T-cell (primary cell): ENCODE measurements around the gene TAF7L. TPM values are rescaled to one million over a fixed set of nuclear protein-coding genes. Genes with fewer than 3 reads are reported as not detected.

Experiments used
- ATAC-seq, 4 experiments: fragments of 200-7000 bp in 3 of 4; fragments of 150-1000 bp in 1 of 4; cut with Tn5 transposase; replicated peaks in 1 of 4; 1 replicate in 3 of 4; 2 replicates in 1 of 4; pipeline ENCODE4 v1.10.0; 2021; ENCODE audit warnings: moderate library complexity in 3 of 4, mild to moderate bottlenecking in 2 of 4, moderate number of reproducible peaks in 1 of 4
- CTCF ChIA-PET, 2 donors: fragments of 300-600 bp; sonication (Branson Sonifier 250); formaldehyde crosslinking; loops; one replicate each; lab custom pipeline; 2022; ENCODE audit warnings: antibody characterized with exemption in 2 of 2; lab: Charles Lee
- POLR2A ChIA-PET, 2 donors: fragments of 300-600 bp; sonication (Branson Sonifier 250); formaldehyde crosslinking; loops; one replicate each; lab custom pipeline; 2022; ENCODE audit warnings: antibody characterized with exemption in 2 of 2; lab: Charles Lee
- DNase-seq, 35 experiments: peaks; one replicate each; pipeline versions ENCODE4 v3.0.0 to v3.0.0-alpha.2; 2013 to 2023
- H3K27ac ChIP-seq: one replicate; pipeline ENCODE4 v1.5.1; 2013; ENCODE audit warnings: low read length
- H3K27me3 ChIP-seq, 2 experiments: replicated peaks in 1 of 2; 1 replicate in 1 of 2; 2 replicates in 1 of 2; pipeline versions ENCODE4 v1.6.1 to v1.7.0; 2013; ENCODE audit warnings: low read length in 1 of 2, mixed read lengths in 1 of 2; ENCODE audit not compliant: control insufficient read depth in 2 of 2, insufficient read depth in 2 of 2; ENCODE audit errors: extremely low read depth in 1 of 2
- H3K36me3 ChIP-seq, 2 donors: 1 replicate in 1 of 2; 2 replicates in 1 of 2; pipeline versions ENCODE4 v1.6.1 to v1.7.0; 2013; ENCODE audit warnings: low read length in 1 of 2; ENCODE audit not compliant: control insufficient read depth in 2 of 2, insufficient read depth in 1 of 2; ENCODE audit errors: extremely low read depth in 1 of 2
- H3K4me1 ChIP-seq, 2 experiments: 1 replicate in 1 of 2; 2 replicates in 1 of 2; pipeline versions ENCODE4 v1.6.1 to v1.7.0; 2013; ENCODE audit warnings: low read length in 2 of 2, mixed read lengths in 1 of 2; ENCODE audit not compliant: insufficient read depth in 2 of 2, control insufficient read depth in 1 of 2; ENCODE audit errors: extremely low read depth in 1 of 2
- H3K4me3 ChIP-seq, 2 donors: 1 replicate in 1 of 2; 2 replicates in 1 of 2; pipeline versions ENCODE4 v1.5.1 to v1.7.0; 2013; ENCODE audit warnings: mild to moderate bottlenecking in 2 of 2, low read length in 1 of 2, moderate library complexity in 1 of 2; ENCODE audit not compliant: control insufficient read depth in 1 of 2; ENCODE audit errors: extremely low read depth in 1 of 2
- H3K9me3 ChIP-seq: 2 replicates; pipeline ENCODE4 v1.7.0; 2013
- H3K27ac Mint-ChIP-seq, 2 donors: one replicate each; pipeline ENCODE4 v1.8.0; 2020 to 2021; ENCODE audit warnings: mild to moderate bottlenecking in 2 of 2, mixed read lengths in 2 of 2
- H3K27me3 Mint-ChIP-seq, 2 donors: one replicate each; pipeline ENCODE4 v1.8.0; 2021 to 2022; ENCODE audit warnings: mixed read lengths in 2 of 2
- H3K36me3 Mint-ChIP-seq: one replicate; pipeline ENCODE4 v1.8.0; 2021; ENCODE audit warnings: mixed read lengths
- H3K4me1 Mint-ChIP-seq, 3 donors: one replicate each; pipeline ENCODE4 v1.8.0; 2020 to 2022; ENCODE audit warnings: mixed read lengths in 3 of 3, mild to moderate bottlenecking in 1 of 3
- H3K4me3 Mint-ChIP-seq, 3 donors: one replicate each; pipeline ENCODE4 v1.8.0; 2020 to 2022; ENCODE audit warnings: mild to moderate bottlenecking in 3 of 3, mixed read lengths in 3 of 3, moderate library complexity in 3 of 3
- H3K9me3 Mint-ChIP-seq, 3 donors: one replicate each; pipeline ENCODE4 v1.8.0; 2020 to 2022; ENCODE audit warnings: mixed read lengths in 3 of 3
- WGBS: methylation state at CpG from one replicate; pipeline ENCODE4 v1.1.5; 2013; ENCODE audit warnings: missing lambda C conversion rate; ENCODE audit not compliant: insufficient coverage; 5-methylcytosine and 5-hydroxymethylcytosine counted together
- total RNA-seq, 35 experiments: library from RNA in 6 of 35; stranded (reverse) in 6 of 35; fragments of 120-200 nt in 1 of 35; gene quantifications; one replicate each; pipeline versions ENCODE4 v1.2.1 to v1.2.4 and lab custom pipeline; 2013 to 2026

The TAF7L gene
- total RNA-seq, 5 donors from 2014 or later (not counting 1 experiment from before 2014, with no cell fraction given), result not detected

GRCh38 chrX:101232316-101232715, 58.8 kb downstream of the TAF7L start:
- WGBS, result 90% methylated on average over 2 of the region's 5 CpGs
- CTCF ChIA-PET, result no interaction called here
- no peaks in the 10 kb centered on the region for H3K9me3 Mint-ChIP-seq
- peaks cover 0 to 17% of the 10 kb centered on the region in 2 donors for H3K27me3 Mint-ChIP-seq
- ATAC-seq (no peak), DNase-seq (no peak)
- Histone ChIP-seq H3K36me3 (no peaks in the 10 kb centered on the region), H3K4me1 (no peaks in the 10 kb centered on the region), H3K27ac (no peak overlapping the region), H3K27me3 (no peaks in the 10 kb centered on the region), H3K9me3 (no peaks in the 10 kb centered on the region), H3K4me3 (no peak overlapping the region)
- no peak overlapping the region for H3K4me3 Mint-ChIP-seq
- no peaks in the 10 kb centered on the region for H3K36me3 Mint-ChIP-seq
- no peak overlapping the region for H3K27ac Mint-ChIP-seq
- POLR2A ChIA-PET, result no interaction called here
- H3K4me1 Mint-ChIP-seq, result no peaks in the 10 kb centered on the region

GRCh38 chrX:101231080-101231479, 60.1 kb downstream of the TAF7L start:
- Histone ChIP-seq H3K36me3 (no peaks in the 10 kb centered on the region), H3K9me3 (no peaks in the 10 kb centered on the region), H3K4me3 (no peak overlapping the region), H3K27ac (no peak overlapping the region), H3K27me3 (no peaks in the 10 kb centered on the region), H3K4me1 (no peaks in the 10 kb centered on the region)
- no peaks in the 10 kb centered on the region for H3K36me3 Mint-ChIP-seq
- no peak overlapping the region for H3K4me3 Mint-ChIP-seq
- no peaks in the 10 kb centered on the region for H3K9me3 Mint-ChIP-seq
- ChIA-PET CTCF (no interaction called here), POLR2A (no interaction called here)
- WGBS, result no CpG with 5 or more reads among the region's 1 CpG
- H3K27ac Mint-ChIP-seq, result no peak overlapping the region
- H3K27me3 Mint-ChIP-seq, result peaks cover 0 to 17% of the 10 kb centered on the region in 2 donors
- no peaks in the 10 kb centered on the region for H3K4me1 Mint-ChIP-seq
- no peak for ATAC-seq
- no peak for DNase-seq

- Mint-ChIP-seq H3K27ac (no peak overlapping the region), H3K4me1 (no peaks in the 10 kb centered on the region), H3K9me3 (no peaks in the 10 kb centered on the region), H3K27me3 (peaks cover 0 to 17% of the 10 kb centered on the region in 2 donors), H3K36me3 (no peaks in the 10 kb centered on the region), H3K4me3 (no peak overlapping the region)
- ATAC-seq (no peak), DNase-seq (no peak)
- ChIA-PET POLR2A (no interaction called here), CTCF (no interaction called here)
- WGBS, result 86% methylated on average over 1 of the region's 2 CpGs
- H3K4me1 ChIP-seq, result no peaks in the 10 kb centered on the region
- no peaks in the 10 kb centered on the region for H3K9me3 ChIP-seq
- H3K27ac ChIP-seq, result no peak overlapping the region
- H3K36me3 ChIP-seq, result no peaks in the 10 kb centered on the region
- no peak overlapping the region for H3K4me3 ChIP-seq
- H3K27me3 ChIP-seq, result no peaks in the 10 kb centered on the region
Measured at GRCh38 chrX:101230636-101231035, 60.5 kb downstream of the TAF7L start.

DNA sequence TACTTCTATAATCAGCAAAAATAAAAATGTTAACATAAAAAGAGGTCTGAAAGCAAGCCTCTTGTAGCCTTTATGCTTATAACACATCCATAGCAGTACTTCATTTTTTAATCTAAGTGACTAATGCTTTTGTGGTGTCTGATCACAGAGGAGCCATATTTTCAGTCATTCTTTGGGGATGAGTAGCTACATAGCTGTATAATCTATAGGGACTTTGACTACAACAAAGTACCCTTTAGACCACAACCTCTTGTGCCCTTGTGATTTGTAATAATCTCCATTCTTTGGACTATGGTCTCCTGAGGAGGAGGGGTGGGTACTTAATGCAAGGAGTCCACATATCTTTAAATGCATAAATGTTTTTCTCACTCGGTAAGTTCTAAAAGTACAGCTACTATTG, 62.0 kb downstream of the TAF7L start:
- no peaks in the 10 kb centered on the region for H3K9me3 ChIP-seq
- H3K36me3 Mint-ChIP-seq, result no peaks in the 10 kb centered on the region
- CTCF ChIA-PET, result no interaction called here
- H3K27ac Mint-ChIP-seq, result no peak overlapping the region
- no peak overlapping the region for H3K27ac ChIP-seq
- H3K36me3 ChIP-seq, result no peaks in the 10 kb centered on the region
- no peaks in the 10 kb centered on the region for H3K9me3 Mint-ChIP-seq
- no peak for DNase-seq
- no peaks in the 10 kb centered on the region for H3K4me1 ChIP-seq
- no peak overlapping the region for H3K4me3 ChIP-seq
- POLR2A ChIA-PET, result no interaction called here
- ATAC-seq, result no peak
- H3K27me3 Mint-ChIP-seq, result peaks cover 0 to 17% of the 10 kb centered on the region in 2 donors
- no CpG with 5 or more reads among the region's 1 CpG for whole genome bisulfite sequencing
- no peak overlapping the region for H3K4me3 Mint-ChIP-seq
- no peaks in the 10 kb centered on the region for H3K27me3 ChIP-seq
- H3K4me1 Mint-ChIP-seq, result no peaks in the 10 kb centered on the region

- Histone ChIP-seq H3K36me3 (no peaks in the 10 kb centered on the region), H3K27ac (no peak overlapping the region), H3K4me1 (no peaks in the 10 kb centered on the region), H3K9me3 (no peaks in the 10 kb centered on the region), H3K27me3 (no peaks in the 10 kb centered on the region), H3K4me3 (no peak overlapping the region)
- no peak overlapping the region for H3K4me3 Mint-ChIP-seq
- no peaks in the 10 kb centered on the region for H3K9me3 Mint-ChIP-seq
- WGBS, result no CpG with 5 or more reads among the region's 1 CpG
- peaks cover 0 to 13% of the 10 kb centered on the region in 2 donors for H3K27me3 Mint-ChIP-seq
- no peak for ATAC-seq
- ChIA-PET CTCF (no interaction called here), POLR2A (no interaction called here)
- no peaks in the 10 kb centered on the region for H3K36me3 Mint-ChIP-seq
- no peak overlapping the region for H3K27ac Mint-ChIP-seq
- no peak for DNase-seq
- peaks cover 8 to 14% (median 13%) of the 10 kb centered on the region in 3 donors for H3K4me1 Mint-ChIP-seq
Measured at GRCh38 chrX:101223226-101223625, 67.9 kb downstream of the TAF7L start.

GRCh38 chrX:101220662-101221260, 70.4 kb downstream of the TAF7L start:
- Mint-ChIP-seq H3K27ac (peak overlapping the region in 1 of 2 donors; percentile 31), H3K4me1 (peaks cover 8 to 21% (median 13%) of the 10 kb centered on the region in 3 donors), H3K27me3 (peaks cover 0 to 27% of the 10 kb centered on the region in 2 donors), H3K36me3 (no peaks in the 10 kb centered on the region), H3K4me3 (no peak overlapping the region), H3K9me3 (no peaks in the 10 kb centered on the region)
- H3K27me3 ChIP-seq, result no peaks in the 10 kb centered on the region
- WGBS, result no CpG with 5 or more reads among the region's 4 CpGs
- ChIA-PET POLR2A (no interaction called here), CTCF (no interaction called here)
- no peaks in the 10 kb centered on the region for H3K4me1 ChIP-seq
- H3K36me3 ChIP-seq, result no peaks in the 10 kb centered on the region
- H3K4me3 ChIP-seq, result no peak overlapping the region
- H3K9me3 ChIP-seq, result no peaks in the 10 kb centered on the region
- H3K27ac ChIP-seq, result no peak overlapping the region
- peak in 3 of 4 experiments; percentile 45 to 61 (median 52) for ATAC-seq
- peak in 2 of 35 experiments; percentile 6 to 15 for DNase-seq
